Measurements from ENCODE around the gene NCBP1.

DNA sequence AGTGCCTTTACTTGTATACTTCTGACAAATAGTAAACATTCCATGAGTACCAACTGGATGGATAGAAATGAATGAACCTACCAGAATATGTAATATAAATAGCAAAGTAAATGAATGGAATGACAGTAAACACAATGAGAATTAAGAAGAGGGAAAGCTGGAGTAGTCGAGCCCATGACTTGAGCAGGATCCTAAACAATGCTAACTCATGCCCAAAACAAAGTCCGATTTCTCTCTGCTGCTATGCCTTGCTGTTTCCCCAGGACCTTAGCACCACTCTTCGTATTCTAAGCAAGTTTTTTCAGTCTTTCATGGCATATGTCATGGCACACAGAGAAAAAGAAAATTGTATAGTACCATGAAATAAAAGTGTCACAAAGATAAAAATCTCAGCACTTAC is 61.8 kb downstream of the NCBP1 start:
- TF ChIP-seq, protein P1, sequence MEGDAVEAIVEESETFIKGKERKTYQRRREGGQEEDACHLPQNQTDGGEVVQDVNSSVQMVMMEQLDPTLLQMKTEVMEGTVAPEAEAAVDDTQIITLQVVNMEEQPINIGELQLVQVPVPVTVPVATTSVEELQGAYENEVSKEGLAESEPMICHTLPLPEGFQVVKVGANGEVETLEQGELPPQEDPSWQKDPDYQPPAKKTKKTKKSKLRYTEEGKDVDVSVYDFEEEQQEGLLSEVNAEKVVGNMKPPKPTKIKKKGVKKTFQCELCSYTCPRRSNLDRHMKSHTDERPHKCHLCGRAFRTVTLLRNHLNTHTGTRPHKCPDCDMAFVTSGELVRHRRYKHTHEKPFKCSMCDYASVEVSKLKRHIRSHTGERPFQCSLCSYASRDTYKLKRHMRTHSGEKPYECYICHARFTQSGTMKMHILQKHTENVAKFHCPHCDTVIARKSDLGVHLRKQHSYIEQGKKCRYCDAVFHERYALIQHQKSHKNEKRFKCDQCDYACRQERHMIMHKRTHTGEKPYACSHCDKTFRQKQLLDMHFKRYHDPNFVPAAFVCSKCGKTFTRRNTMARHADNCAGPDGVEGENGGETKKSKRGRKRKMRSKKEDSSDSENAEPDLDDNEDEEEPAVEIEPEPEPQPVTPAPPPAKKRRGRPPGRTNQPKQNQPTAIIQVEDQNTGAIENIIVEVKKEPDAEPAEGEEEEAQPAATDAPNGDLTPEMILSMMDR (conservative IDR thresholded peaks at IDR 0.05; ENCODE audit: low read depth, low read length), result no peak
- TF ChIP-seq EZH2phosphoT487 (IDR thresholded peaks at IDR 0.05; ENCODE audit: borderline replicate concordance, low read length), result no peak
- no peak for TF ChIP-seq EZH2 (IDR thresholded peaks at IDR 0.05; ENCODE audit: low read length, unreplicated experiment)

Data from PC-3 (cell line).